NOMO-1 (cell line): ENCODE measurements around the gene CDK5.
"Not testable (repeated sequence)": the region's sequence is repeated elsewhere in the genome, so short reads cannot be mapped to it uniquely, and the experiment has no call there.

Experiments
- DNase-seq, 2 experiments: peaks; one replicate each; lab custom pipeline; 2025; ENCODE audit not compliant: unreplicated experiment in 2 of 2; lab: John Stamatoyannopoulos, UW

Gene CDK5

GRCh38 chr7:151058781-151059366 lies 1.2 kb upstream of the CDK5 start:
- DNase-seq, result no peak

- DNase-seq, result peak; percentile 89 to 92
Observed at GRCh38 chr7:151057989-151058780, 488 bp upstream of the CDK5 start.

- DNase-seq, result no peak
Observed at GRCh38 chr7:151056666-151057505, 811 bp downstream of the CDK5 start.

GRCh38 chr7:151056283-151056665 lies 1.4 kb downstream of the CDK5 start:
- DNase-seq, result no peak

- DNase-seq, result no peak
Observed at GRCh38 chr7:151053751-151054150, 3.9 kb downstream of the CDK5 start.

GRCh38 chr7:151053096-151053495 lies 4.6 kb downstream of the CDK5 start:
- DNase-seq, result no peak

GRCh38 chr7:151051108-151051507 lies 6.6 kb downstream of the CDK5 start:
- peak; percentile 9 to 16 for DNase-seq

- no peak for DNase-seq
Observed at GRCh38 chr7:151048911-151049463, 8.7 kb downstream of the CDK5 start.

- DNase-seq, result no peak
Observed at GRCh38 chr7:151047976-151048815, 9.5 kb downstream of the CDK5 start, which contains the start of gene ASIC3. Gene ASIC3, plus strand, starts transcription at chr7:151048531. Its CDS starts 355 bp downstream, at chr7:151048886.

GRCh38 chr7:151046603-151047573 lies 10.8 kb downstream of the CDK5 start:
- DNase-seq, result no peak

- DNase-seq, result no peak
Observed at GRCh38 chr7:151045967-151046366, 11.7 kb downstream of the CDK5 start.

GRCh38 chr7:151045262-151045661 lies 12.4 kb downstream of the CDK5 start:
- DNase-seq, result no peak

GRCh38 chr7:151043959-151044358 lies 13.7 kb downstream of the CDK5 start:
- no peak for DNase-seq

- not testable (repeated sequence) for DNase-seq
Observed at GRCh38 chr7:151043449-151043848, 14.2 kb downstream of the CDK5 start.

GRCh38 chr7:151040616-151041375 lies 16.9 kb downstream of the CDK5 start:
- DNase-seq, result no peak

- no peak for DNase-seq
Observed at GRCh38 chr7:151039850-151040548, 17.7 kb downstream of the CDK5 start.

GRCh38 chr7:151038951-151039849 lies 18.5 kb downstream of the CDK5 start:
- DNase-seq, result peak in 1 of 2 experiments; percentile 22
